Endothelial cell of umbilical vein (primary cell): Measurements from ENCODE around the gene TMEM51.

Experiments used
- CTCF ChIP-seq, 2 donors: IDR thresholded peaks; 1 replicate in 1 of 2; 2 replicates in 1 of 2; pipeline ENCODE4 v1.5.1; 2011; ENCODE audit warnings: low read length in 2 of 2, mild to moderate bottlenecking in 2 of 2, moderate library complexity in 2 of 2, control low read depth in 1 of 2, inconsistent platforms in 1 of 2, low read depth in 1 of 2; ENCODE audit not compliant: insufficient read depth in 1 of 2; ENCODE audit errors: extremely low read depth in 1 of 2
- EZH2 ChIP-seq: IDR thresholded peaks from 2 replicates; pipeline ENCODE4 v1.6.1; 2012; ENCODE audit warnings: borderline replicate concordance, low read depth, mild to moderate bottlenecking, moderate library complexity, low read length, inconsistent platforms; ENCODE audit not compliant: severe bottlenecking
- FOS ChIP-seq: IDR thresholded peaks from 2 replicates; pipeline ENCODE4 v1.6.1; 2011; ENCODE audit warnings: mild to moderate bottlenecking, low read length, moderate library complexity, borderline replicate concordance; ENCODE audit not compliant: insufficient read depth
- GATA2 ChIP-seq: IDR thresholded peaks from 2 replicates; pipeline ENCODE4 v1.7.0; 2011; ENCODE audit warnings: low read depth, mild to moderate bottlenecking, moderate library complexity, mixed read lengths, low read length; ENCODE audit not compliant: insufficient read length, insufficient read depth
- JUN ChIP-seq: IDR thresholded peaks from 2 replicates; pipeline ENCODE4 v1.6.1; 2011; ENCODE audit warnings: borderline replicate concordance, low read depth; ENCODE audit not compliant: insufficient read length, insufficient read depth
- MAX ChIP-seq: IDR thresholded peaks from 2 replicates; pipeline ENCODE4 v1.6.1; 2011; ENCODE audit not compliant: insufficient read depth, insufficient read length
- MYC ChIP-seq: IDR thresholded peaks from one replicate; pipeline ENCODE4 v1.6.1; 2011; ENCODE audit warnings: mild to moderate bottlenecking, low read depth, low read length
- POLR2A ChIP-seq: IDR thresholded peaks from 2 replicates; pipeline ENCODE4 v1.6.1; 2012; ENCODE audit warnings: low read depth, mild to moderate bottlenecking, control low read depth, low read length
- POLR2AphosphoS5 ChIP-seq: IDR thresholded peaks from 2 replicates; pipeline ENCODE4 v1.6.1; 2012; ENCODE audit warnings: low read depth, mild to moderate bottlenecking, control low read depth, low read length, moderate library complexity; ENCODE audit not compliant: insufficient read depth

GRCh38 chr1:15148941-15149340 is 4.6 kb upstream of the TMEM51 start:
- TF ChIP-seq CTCF (IDR thresholded peaks at IDR 0.05; ENCODE audit: extremely low read depth in 1 of 2, insufficient read depth in 1 of 2, low read depth in 1 of 2, low read length in 2 of 2) (no peak), JUN (no peak), POLR2AphosphoS5 (no peak), EZH2 (no peak), POLR2A (no peak), MAX (no peak), MYC (no peak), FOS (no peak), GATA2 (no peak)
